GF-D8 (cell line): ENCODE measurements around the gene CMA1.

Source experiments
- DNase-seq: peaks from one replicate; lab custom pipeline; 2025; lab: John Stamatoyannopoulos, UW

CMA1 gene

GRCh38 chr14:24465805-24466204 lies 42.3 kb downstream of the CMA1 start:
- no peak for DNase-seq

- DNase-seq: no peak
Measured at GRCh38 chr14:24465368-24465767, 42.7 kb downstream of the CMA1 start.

GRCh38 chr14:24463884-24464785 lies 43.9 kb downstream of the CMA1 start:
- DNase-seq: no peak

- DNase-seq: no peak
Measured at GRCh38 chr14:24463017-24463883, 44.8 kb downstream of the CMA1 start.

- no peak for DNase-seq
Measured at GRCh38 chr14:24461336-24461735, 46.7 kb downstream of the CMA1 start.

GRCh38 chr14:24459331-24459730 lies 48.7 kb downstream of the CMA1 start:
- DNase-seq: no peak

- DNase-seq: no peak
Measured at GRCh38 chr14:24458736-24459135, 49.3 kb downstream of the CMA1 start.

- no peak for DNase-seq
Measured at GRCh38 chr14:24456980-24457379, 51.1 kb downstream of the CMA1 start.
